Thoracic aorta (tissue), 2 donors: Measurements from ENCODE around the gene CPNE7. TPM values are rescaled to one million over a fixed set of nuclear protein-coding genes. Genes with fewer than 3 reads are reported as not detected.

Experiments
- ATAC-seq: fragments of 150-250 bp; one replicate; pipeline ENCODE4 v1.8.0; 2017; ENCODE audit warnings: low read depth; ENCODE audit not compliant: insufficient number of reproducible peaks, low FRiP score
- DNase-seq: peaks from one replicate; pipeline ENCODE4 v3.0.0-alpha.2; 2020; ENCODE audit warnings: low spot score
- H3K27ac ChIP-seq, 2 donors: fragments of 200-600 bp; sonication (generic); 1 replicate in 1 of 2; 2 replicates in 1 of 2; pipeline ENCODE4 v1.5.1; 2016; ENCODE audit warnings: mild to moderate bottlenecking in 2 of 2, moderate library complexity in 2 of 2
- H3K27me3 ChIP-seq: fragments of 200-600 bp; sonication (generic); replicated peaks from 2 replicates; pipeline ENCODE4 v1.6.0; 2016; ENCODE audit warnings: mild to moderate bottlenecking; ENCODE audit not compliant: insufficient read depth
- H3K36me3 ChIP-seq: fragments of 200-600 bp; sonication (generic); one replicate; pipeline ENCODE4 v1.5.1; 2016
- H3K4me1 ChIP-seq, 2 donors: fragments of 200-600 bp; sonication (generic); 1 replicate in 1 of 2; 2 replicates in 1 of 2; pipeline versions ENCODE4 v1.5.1 to v1.6.0; 2016; ENCODE audit warnings: low read depth in 2 of 2, mild to moderate bottlenecking in 1 of 2; ENCODE audit not compliant: control insufficient read depth in 1 of 2
- H3K4me3 ChIP-seq: fragments of 200-600 bp; sonication (generic); 2 replicates; pipeline ENCODE4 v1.5.1; 2016; ENCODE audit warnings: mild to moderate bottlenecking
- H3K9me3 ChIP-seq: fragments of 200-600 bp; sonication (generic); 2 replicates; pipeline ENCODE4 v1.5.1; 2016
- total RNA-seq, 2 donors: library from RNA; depleted of rRNA; stranded (reverse); fragments of >200 nt; gene quantifications; one replicate each; pipeline versions ENCODE4 v1.1.0 to v1.2.3, GENCODE V29; 2016
- TF ChIP-seq, protein P1 (sequence below): fragments of 200-600 bp; sonication (generic); IDR thresholded peaks from one replicate; pipeline ENCODE4 v1.5.1; 2019; ENCODE audit warnings: antibody characterized with exemption

The CPNE7 gene
- total RNA-seq, 2 donors from 2014 or later, result not detected

- H3K27me3 ChIP-seq, result no peaks in the 10 kb centered on the region
- H3K4me1 ChIP-seq, result no peaks in the 10 kb centered on the region
- DNase-seq (no peak), ATAC-seq (no peak)
- H3K4me3 ChIP-seq, result no peak overlapping the region
- TF ChIP-seq, protein P1, sequence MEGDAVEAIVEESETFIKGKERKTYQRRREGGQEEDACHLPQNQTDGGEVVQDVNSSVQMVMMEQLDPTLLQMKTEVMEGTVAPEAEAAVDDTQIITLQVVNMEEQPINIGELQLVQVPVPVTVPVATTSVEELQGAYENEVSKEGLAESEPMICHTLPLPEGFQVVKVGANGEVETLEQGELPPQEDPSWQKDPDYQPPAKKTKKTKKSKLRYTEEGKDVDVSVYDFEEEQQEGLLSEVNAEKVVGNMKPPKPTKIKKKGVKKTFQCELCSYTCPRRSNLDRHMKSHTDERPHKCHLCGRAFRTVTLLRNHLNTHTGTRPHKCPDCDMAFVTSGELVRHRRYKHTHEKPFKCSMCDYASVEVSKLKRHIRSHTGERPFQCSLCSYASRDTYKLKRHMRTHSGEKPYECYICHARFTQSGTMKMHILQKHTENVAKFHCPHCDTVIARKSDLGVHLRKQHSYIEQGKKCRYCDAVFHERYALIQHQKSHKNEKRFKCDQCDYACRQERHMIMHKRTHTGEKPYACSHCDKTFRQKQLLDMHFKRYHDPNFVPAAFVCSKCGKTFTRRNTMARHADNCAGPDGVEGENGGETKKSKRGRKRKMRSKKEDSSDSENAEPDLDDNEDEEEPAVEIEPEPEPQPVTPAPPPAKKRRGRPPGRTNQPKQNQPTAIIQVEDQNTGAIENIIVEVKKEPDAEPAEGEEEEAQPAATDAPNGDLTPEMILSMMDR, result no peak
- peaks cover 42% of the 10 kb centered on the region for H3K36me3 ChIP-seq
- no peak overlapping the region for H3K27ac ChIP-seq
- H3K9me3 ChIP-seq, result no peaks in the 10 kb centered on the region
Measured at GRCh38 chr16:89646270-89646669, 70.7 kb downstream of the CPNE7 start.

Other genes with a start within 250 kb of the CPNE7 start
- 100 to 1,000 TPM; 125 to 129 TPM for gene ANKRD11, start 85.2 kb upstream of the CPNE7 start, total RNA-seq
- gene SPG7, start 67.4 kb upstream of the CPNE7 start, total RNA-seq, result 100 to 1,000 TPM; 214 to 333 TPM
- gene RPL13, start 15.1 kb upstream of the CPNE7 start, total RNA-seq, result 1,000 to 10,000 TPM; 3,914 to 4,192 TPM
- gene DPEP1, start 37.9 kb downstream of the CPNE7 start, total RNA-seq, result not detected
- 10 to 100 TPM; 63.0 to 77.2 TPM for gene CHMP1A, start 82.0 kb downstream of the CPNE7 start, total RNA-seq
- gene SPATA33, start 82.1 kb downstream of the CPNE7 start, total RNA-seq, result 1 to 10 TPM; 3.2 to 3.9 TPM
- 10 to 100 TPM; 20.3 to 35.2 TPM for gene CDK10, start 110.9 kb downstream of the CPNE7 start, total RNA-seq
- gene SPATA2L, start 125.9 kb downstream of the CPNE7 start, total RNA-seq, result 10 to 100 TPM; 19.0 to 24.1 TPM
- gene VPS9D1, start 145.1 kb downstream of the CPNE7 start, total RNA-seq, result 10 to 100 TPM in 1 of 2 donors, 1 to 10 TPM in 1; 9.5 to 18.3 TPM
- gene ZNF276, start 145.8 kb downstream of the CPNE7 start, total RNA-seq, result 10 to 100 TPM; 25.0 to 34.1 TPM
- 1 to 10 TPM; 2.5 to 3.7 TPM for gene FANCA, start 240.9 kb downstream of the CPNE7 start, total RNA-seq